Adipocyte (in vitro differentiated cells): ENCODE results near the gene AATK.
"Not testable (repeated sequence)": the region's sequence is repeated elsewhere in the genome, so short reads cannot be mapped to it uniquely, and the experiment has no call there.

Experiments used
- DNase-seq: peaks from one replicate; pipeline ENCODE4 v3.0.0-alpha.2; 2015; ENCODE audit warnings: low read depth
- H3K27me3 ChIP-seq: replicated peaks from 2 replicates; pipeline ENCODE4 v1.7.0; 2013; ENCODE audit warnings: mild to moderate bottlenecking, low read length, moderate library complexity; ENCODE audit not compliant: control insufficient read depth, insufficient read depth
- H3K36me3 ChIP-seq: 2 replicates; pipeline ENCODE4 v1.7.0; 2013; ENCODE audit warnings: low read length, mild to moderate bottlenecking, moderate library complexity; ENCODE audit not compliant: control insufficient read depth, insufficient read depth, severe bottlenecking
- H3K4me1 ChIP-seq: 2 replicates; pipeline ENCODE4 v1.7.0; 2013; ENCODE audit warnings: mild to moderate bottlenecking, low read length, moderate library complexity; ENCODE audit not compliant: control insufficient read depth, insufficient read depth
- H3K4me3 ChIP-seq: 2 replicates; pipeline ENCODE4 v1.7.0; 2013; ENCODE audit warnings: mild to moderate bottlenecking, low read length, moderate library complexity
- H3K9ac ChIP-seq: 2 replicates; pipeline ENCODE4 v1.7.0; 2013; ENCODE audit warnings: mild to moderate bottlenecking, low read length, moderate library complexity
- H3K9me3 ChIP-seq: 2 replicates; pipeline ENCODE4 v1.7.0; 2013; ENCODE audit warnings: mild to moderate bottlenecking, low read length, moderate library complexity; ENCODE audit not compliant: control insufficient read depth

Gene AATK

GRCh38 chr17:81158688-81159590 lies 7.1 kb downstream of the AATK start:
- H3K9me3 ChIP-seq, result no peaks in the 10 kb centered on the region
- H3K27me3 ChIP-seq, result peaks cover 39% of the 10 kb centered on the region
- no peaks in the 10 kb centered on the region for H3K4me1 ChIP-seq
- DNase-seq, result no peak
- H3K9ac ChIP-seq, result no peak overlapping the region
- H3K4me3 ChIP-seq, result no peak overlapping the region
- H3K36me3 ChIP-seq, result no peaks in the 10 kb centered on the region

DNA sequence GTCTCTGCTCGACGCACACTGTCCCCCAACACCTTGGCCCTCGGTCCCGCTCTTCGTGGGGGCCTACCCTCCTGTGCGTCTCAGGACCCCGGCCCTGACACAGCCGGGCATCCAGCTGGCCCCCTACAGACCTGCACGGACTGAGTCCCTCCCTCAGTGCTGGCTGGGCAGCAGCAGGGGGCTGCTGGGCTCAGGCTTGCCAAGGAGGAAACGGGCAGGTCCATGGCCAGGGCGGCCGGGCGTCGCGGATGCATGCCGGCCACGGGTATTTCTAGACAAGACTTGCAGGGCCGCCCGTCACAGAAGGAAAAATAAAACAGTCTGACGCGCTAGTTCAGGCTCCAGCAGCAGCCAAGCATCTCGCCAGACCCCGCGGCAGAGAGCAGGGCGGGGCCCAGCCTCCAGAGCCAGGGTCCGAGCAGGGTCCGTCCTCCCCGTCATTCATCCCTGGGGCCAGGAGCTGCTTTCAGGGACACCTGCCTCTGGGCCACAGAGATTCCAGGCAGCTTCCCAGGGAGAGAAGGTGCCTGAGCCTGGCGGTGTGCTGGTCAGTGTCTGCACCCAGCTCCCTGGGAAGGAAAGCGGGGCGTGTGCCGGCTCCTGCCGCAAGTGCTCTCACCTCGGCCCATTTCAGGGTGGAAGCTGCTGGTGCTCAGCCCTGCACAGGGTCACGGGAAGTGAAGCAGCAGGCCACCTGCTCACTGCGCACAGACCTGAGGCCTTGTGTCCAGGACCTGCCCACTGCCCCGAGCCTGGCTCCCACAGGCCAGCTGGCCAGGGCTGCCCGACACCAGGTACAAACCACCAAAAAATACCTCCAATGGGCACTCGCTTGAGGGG lies 8.0 kb downstream of the AATK start:
- Histone ChIP-seq H3K4me1 (no peaks in the 10 kb centered on the region), H3K27me3 (peaks cover 30% of the 10 kb centered on the region), H3K36me3 (no peaks in the 10 kb centered on the region), H3K9ac (no peak overlapping the region), H3K4me3 (no peak overlapping the region), H3K9me3 (no peaks in the 10 kb centered on the region)
- no peak for DNase-seq

DNA sequence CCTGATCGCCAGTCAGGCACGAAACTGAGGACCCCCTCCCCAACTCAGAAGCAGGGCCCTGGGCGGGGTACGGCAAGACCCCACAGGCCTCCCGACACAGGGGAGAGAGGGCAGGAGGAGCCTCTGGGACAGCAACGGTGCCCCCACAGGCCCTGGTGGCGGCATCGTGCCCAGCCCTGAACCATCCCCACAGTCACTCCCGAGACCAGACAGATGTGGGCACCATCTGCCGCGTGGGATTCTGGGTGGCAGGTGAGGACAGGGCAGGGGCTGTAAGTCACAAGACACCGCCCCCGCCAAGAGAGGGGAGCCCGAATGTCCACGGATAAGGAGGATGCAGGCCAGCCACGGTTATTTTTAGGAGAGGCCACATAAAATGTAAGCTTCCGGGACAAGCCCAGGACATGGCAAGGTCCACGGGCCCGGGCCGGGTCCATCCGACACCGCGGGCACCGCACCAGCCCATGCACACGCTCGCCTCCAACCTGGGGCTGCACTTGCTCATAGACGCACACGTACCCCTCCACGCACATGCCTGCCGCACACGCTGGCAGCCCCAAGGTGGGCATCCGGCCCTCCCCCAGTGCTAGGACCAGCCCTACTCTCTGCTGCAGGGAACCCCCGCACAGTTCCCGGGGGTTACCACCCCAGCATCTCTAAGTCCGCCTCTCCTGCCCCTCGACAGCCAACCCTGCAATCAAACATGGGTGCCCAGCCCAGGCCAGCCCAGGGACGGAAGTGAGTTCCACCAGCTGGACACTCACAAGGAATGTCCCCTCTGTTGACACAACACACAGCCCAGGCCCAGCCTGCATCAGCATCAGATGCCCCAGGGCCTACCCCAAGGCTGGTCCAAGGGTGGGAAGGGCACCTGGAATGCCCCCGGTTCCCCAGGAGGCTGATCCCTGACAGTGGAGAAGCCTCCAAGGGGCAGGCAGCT lies 8.9 kb downstream of the AATK start:
- H3K4me1 ChIP-seq, result no peaks in the 10 kb centered on the region
- peaks cover 26% of the 10 kb centered on the region for H3K27me3 ChIP-seq
- no peak overlapping the region for H3K9ac ChIP-seq
- H3K9me3 ChIP-seq, result no peaks in the 10 kb centered on the region
- H3K36me3 ChIP-seq, result no peaks in the 10 kb centered on the region
- DNase-seq, result no peak
- no peak overlapping the region for H3K4me3 ChIP-seq

GRCh38 chr17:81154961-81155360 lies 11.1 kb downstream of the AATK start:
- Histone ChIP-seq H3K9me3 (no peaks in the 10 kb centered on the region), H3K36me3 (no peaks in the 10 kb centered on the region)

GRCh38 chr17:81154016-81154415 lies 12.0 kb downstream of the AATK start:
- H3K9ac ChIP-seq, H3K4me3 ChIP-seq, H3K4me1 ChIP-seq, H3K9me3 ChIP-seq, H3K36me3 ChIP-seq, DNase-seq: not testable (repeated sequence)
- H3K27me3 ChIP-seq, result peaks cover 19% of the 10 kb centered on the region

More at GRCh38 chr17:81154961-81155360, 11.1 kb downstream of the AATK start:
- Histone ChIP-seq H3K4me3 (no peak overlapping the region), H3K4me1 (no peaks in the 10 kb centered on the region), H3K9ac (no peak overlapping the region), H3K27me3 (peaks cover 26% of the 10 kb centered on the region)
- DNase-seq, result no peak

DNA sequence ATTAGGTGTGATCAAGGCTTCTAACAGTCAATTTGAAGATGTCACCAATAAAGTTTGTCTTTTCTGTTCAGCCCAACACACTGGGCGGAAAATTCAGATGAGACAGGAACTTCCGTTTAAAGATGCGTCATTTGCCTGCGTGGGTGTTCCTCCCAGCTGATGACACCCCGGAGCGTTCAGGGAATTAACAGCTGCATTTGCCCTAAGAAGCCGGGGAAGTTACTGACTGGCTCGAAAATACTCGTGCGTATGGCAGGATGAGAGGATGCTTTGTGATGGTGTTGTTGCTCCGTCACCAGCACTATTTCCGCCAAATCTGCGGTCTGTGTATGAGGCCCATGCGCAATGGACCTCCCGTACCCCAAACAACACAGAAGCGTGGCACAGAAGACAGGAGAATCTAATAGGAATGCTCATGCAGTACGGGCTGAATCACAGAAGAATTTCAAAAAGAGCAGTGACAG lies 12.6 kb downstream of the AATK start:
- Histone ChIP-seq H3K9me3 (no peaks in the 10 kb centered on the region), H3K27me3 (peaks cover 19% of the 10 kb centered on the region), H3K4me1 (no peaks in the 10 kb centered on the region), H3K36me3 (no peaks in the 10 kb centered on the region), H3K4me3 (no peak overlapping the region), H3K9ac (no peak overlapping the region)
- DNase-seq, result no peak

GRCh38 chr17:81152288-81152828 lies 13.7 kb downstream of the AATK start:
- Histone ChIP-seq H3K36me3 (no peaks in the 10 kb centered on the region), H3K9ac (no peak overlapping the region), H3K9me3 (no peaks in the 10 kb centered on the region), H3K27me3 (peaks cover 20% of the 10 kb centered on the region), H3K4me1 (no peaks in the 10 kb centered on the region), H3K4me3 (no peak overlapping the region)
- DNase-seq, result no peak

- Histone ChIP-seq H3K4me3 (no peak overlapping the region), H3K4me1 (no peaks in the 10 kb centered on the region), H3K27me3 (peaks cover 20% of the 10 kb centered on the region), H3K9me3 (no peaks in the 10 kb centered on the region), H3K36me3 (no peaks in the 10 kb centered on the region), H3K9ac (no peak overlapping the region)
- DNase-seq, result no peak
These were observed 14.7 kb downstream of the AATK start for GRCh38 chr17:81151278-81151677.

- no peaks in the 10 kb centered on the region for H3K9me3 ChIP-seq
- peaks cover 20% of the 10 kb centered on the region for H3K27me3 ChIP-seq
- no peaks in the 10 kb centered on the region for H3K4me1 ChIP-seq
- DNase-seq, result no peak
- H3K9ac ChIP-seq, result no peak overlapping the region
- H3K36me3 ChIP-seq, result no peaks in the 10 kb centered on the region
- no peak overlapping the region for H3K4me3 ChIP-seq
These were observed 15.5 kb downstream of the AATK start for GRCh38 chr17:81150377-81151077.

DNA sequence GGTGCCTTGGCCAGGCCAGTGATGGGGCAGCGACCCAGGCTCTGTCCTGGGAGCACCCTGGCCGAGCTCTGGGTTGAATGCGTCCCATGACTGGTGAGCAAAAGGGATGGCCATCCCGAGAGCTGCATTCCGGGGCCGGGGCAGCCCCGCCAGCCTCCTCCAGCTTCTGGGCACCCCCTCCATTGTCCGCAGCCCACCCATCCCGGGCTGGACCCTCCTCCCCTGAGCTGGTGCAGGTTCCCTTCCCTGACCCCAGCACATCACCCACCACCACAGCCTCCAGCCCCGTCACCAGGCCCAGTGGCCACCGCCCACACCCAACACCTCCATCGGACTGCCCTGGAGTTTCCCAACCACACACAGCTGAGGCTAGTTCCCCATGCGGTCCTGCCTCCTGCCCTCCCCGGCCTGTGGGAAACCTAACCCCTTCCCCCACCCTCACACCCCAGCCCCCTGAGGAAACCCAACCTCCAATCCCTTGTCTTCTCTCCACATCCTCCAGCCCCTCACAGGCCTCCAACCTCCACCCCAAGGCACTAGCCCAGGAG lies 17.0 kb downstream of the AATK start:
- Histone ChIP-seq H3K4me3 (no peak overlapping the region), H3K9me3 (no peaks in the 10 kb centered on the region), H3K9ac (no peak overlapping the region), H3K36me3 (no peaks in the 10 kb centered on the region), H3K27me3 (peaks cover 20% of the 10 kb centered on the region), H3K4me1 (no peaks in the 10 kb centered on the region)
- no peak for DNase-seq
